ENCODE measurements around the gene ZSWIM2.
"Not testable (repeated sequence)": the region's sequence is repeated elsewhere in the genome, so short reads cannot be mapped to it uniquely, and the experiment has no call there.

Gene ZSWIM2, protein sequence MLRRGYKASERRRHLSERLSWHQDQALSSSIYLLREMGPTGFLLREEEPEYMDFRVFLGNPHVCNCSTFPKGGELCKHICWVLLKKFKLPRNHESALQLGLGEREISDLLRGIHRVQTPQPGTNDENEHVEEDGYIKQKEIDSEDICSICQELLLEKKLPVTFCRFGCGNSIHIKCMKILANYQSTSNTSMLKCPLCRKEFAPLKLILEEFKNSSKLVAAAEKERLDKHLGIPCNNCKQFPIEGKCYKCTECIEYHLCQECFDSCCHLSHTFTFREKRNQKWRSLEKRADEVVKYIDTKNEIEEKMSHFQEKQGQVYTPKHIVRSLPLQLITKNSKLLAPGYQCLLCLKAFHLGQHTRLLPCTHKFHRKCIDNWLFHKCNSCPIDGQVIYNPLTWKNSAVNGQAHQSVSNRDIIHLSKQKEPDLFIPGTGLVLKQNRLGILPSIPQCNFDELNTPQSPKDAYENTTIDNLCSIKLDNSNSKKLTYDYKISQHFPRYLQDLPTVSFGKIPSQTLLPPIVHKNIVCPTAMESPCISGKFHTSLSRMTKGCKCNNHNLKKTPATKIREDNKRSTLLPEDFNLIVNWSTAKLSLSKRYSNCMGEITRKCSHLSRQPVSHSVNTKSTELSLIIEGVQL

DNA sequence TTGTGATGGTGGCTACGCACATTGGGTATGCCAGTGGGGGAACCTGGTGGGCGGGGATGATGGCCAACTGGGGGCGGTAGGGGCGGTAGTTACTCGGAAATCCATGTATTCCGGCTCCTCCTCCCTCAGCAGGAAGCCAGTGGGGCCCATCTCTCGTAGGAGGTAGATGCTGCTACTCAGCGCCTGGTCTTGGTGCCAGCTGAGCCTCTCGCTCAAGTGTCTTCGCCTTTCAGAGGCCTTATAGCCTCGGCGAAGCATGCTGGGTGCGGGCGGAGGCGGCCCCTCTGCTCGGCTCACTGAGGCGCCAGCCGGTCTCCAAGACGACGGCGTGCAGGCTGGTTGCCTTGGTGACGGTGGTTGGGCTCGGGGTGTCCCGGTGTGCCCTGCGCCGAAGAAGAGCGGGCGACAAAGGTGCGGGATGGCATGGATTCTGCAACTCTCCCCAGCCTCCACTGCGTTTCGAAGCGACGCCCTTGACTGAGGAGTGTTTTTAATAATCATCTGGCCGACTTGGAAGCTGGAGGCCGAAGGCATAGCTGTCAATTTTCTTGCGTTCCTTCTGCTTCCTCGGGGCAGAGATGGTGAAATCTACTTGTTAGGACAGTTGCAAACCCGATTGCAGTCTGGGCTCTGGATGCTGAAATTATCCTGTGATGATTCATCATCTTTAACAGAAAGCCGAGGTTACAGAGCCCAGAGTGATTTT, at the start of gene ZSWIM2:
TSS of gene ZSWIM2 (minus strand) at position 298 of the 706 bp plus-strand sequence. CDS start at position 258, 40 bp downstream.
- Histone ChIP-seq H3K4me3 (peak within 1 kb of the TSS; percentile 74), H3K27ac (peak within 1 kb of the TSS in 1 of 2 donors; percentile 47)
- TF ChIP-seq, protein P1, sequence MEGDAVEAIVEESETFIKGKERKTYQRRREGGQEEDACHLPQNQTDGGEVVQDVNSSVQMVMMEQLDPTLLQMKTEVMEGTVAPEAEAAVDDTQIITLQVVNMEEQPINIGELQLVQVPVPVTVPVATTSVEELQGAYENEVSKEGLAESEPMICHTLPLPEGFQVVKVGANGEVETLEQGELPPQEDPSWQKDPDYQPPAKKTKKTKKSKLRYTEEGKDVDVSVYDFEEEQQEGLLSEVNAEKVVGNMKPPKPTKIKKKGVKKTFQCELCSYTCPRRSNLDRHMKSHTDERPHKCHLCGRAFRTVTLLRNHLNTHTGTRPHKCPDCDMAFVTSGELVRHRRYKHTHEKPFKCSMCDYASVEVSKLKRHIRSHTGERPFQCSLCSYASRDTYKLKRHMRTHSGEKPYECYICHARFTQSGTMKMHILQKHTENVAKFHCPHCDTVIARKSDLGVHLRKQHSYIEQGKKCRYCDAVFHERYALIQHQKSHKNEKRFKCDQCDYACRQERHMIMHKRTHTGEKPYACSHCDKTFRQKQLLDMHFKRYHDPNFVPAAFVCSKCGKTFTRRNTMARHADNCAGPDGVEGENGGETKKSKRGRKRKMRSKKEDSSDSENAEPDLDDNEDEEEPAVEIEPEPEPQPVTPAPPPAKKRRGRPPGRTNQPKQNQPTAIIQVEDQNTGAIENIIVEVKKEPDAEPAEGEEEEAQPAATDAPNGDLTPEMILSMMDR (IDR thresholded peaks at IDR 0.05) = no peak
- DNase-seq (ENCODE audit: low spot score) = peak; percentile 75

DNA sequence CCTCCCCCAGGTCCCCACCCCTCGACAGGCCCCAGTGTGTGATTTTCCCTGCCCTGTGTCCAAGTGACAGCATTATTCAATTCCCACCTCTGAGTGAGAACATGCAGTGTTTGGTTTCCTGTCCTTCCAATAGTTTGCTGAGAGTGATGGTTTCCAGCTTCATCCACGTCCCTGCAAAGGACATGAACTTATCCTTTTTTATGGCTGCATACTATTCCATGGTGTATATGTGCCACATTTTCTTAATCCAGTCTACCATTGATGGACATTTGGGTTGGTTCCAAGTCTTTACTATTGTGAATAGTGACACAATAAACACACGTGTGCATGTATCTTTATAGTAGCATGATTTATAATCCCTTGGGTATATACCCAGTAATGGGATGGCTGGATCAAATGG, 47.2 kb upstream of the ZSWIM2 start:
- not testable (repeated sequence) for H3K27ac ChIP-seq; H3K4me3 ChIP-seq; DNase-seq (ENCODE audit: low spot score)

DNA sequence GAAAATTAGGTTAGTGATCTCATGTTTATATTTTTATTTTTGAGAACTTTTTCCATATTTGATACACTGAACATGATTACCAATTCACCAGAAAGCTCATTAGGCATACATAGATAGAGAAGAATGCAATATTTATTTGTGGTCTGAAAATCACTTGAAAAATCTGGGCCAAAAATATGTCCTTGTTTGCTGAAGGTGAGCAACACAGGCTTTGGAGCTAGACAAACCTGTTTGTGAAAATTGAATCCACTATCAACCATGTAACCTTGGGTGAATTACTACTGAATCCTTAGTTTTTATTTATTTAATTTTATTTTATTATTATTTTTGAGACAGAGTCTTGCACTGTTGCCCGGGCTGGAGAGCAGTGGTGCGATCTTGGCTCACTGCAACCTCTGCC, 46.5 kb upstream of the ZSWIM2 start:
- TF ChIP-seq, protein P1 (IDR thresholded peaks at IDR 0.05) = no peak
- no peak for DNase-seq (ENCODE audit: low spot score)
- no peak overlapping the region for H3K4me3 ChIP-seq
- H3K27ac ChIP-seq = no peak overlapping the region

DNA sequence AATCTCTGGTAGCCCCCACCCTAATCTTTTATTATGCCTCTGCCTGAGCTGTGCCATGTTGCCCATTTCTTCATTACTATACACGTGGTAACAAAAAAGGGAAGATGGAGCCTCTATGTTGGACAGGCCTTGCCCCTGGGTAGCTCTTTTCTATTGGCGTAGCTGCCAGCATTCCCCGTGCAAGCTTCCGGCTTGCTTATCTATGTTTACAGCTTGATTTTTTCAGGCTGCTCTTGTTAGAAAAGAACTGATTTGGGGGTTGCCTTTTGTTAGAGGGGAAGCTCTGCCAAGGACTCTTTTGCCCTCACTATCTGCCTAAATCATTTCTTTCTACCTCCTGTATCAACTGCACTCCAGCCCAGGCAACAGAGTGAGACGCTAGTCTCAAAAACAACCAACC, 45.5 kb upstream of the ZSWIM2 start:
- TF ChIP-seq, protein P1 (IDR thresholded peaks at IDR 0.05) = no peak
- DNase-seq (ENCODE audit: low spot score) = no peak
- Histone ChIP-seq H3K4me3 (no peak overlapping the region), H3K27ac (no peak overlapping the region)

DNA sequence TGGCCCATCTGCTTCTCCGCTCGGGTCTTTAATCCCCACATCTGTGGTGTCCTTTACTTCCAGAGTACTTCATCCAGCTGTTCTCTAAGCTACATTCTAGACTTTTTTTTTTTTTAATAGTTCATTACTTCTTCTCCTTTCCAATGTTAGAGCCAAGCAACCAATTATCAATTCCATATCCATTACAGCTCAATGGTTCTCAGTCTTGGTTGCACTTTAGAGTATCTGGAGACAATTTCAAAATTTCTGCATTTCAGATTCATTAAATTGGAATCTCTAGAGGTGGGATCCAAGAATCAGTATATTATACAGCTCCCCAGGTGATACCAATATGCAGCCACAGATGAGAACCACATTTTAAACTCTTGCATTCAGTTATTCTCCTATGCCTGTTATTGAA, 43.9 kb upstream of the ZSWIM2 start:
- Histone ChIP-seq H3K4me3 (no peak overlapping the region), H3K27ac (no peak overlapping the region)
- TF ChIP-seq, protein P1 (IDR thresholded peaks at IDR 0.05) = no peak
- DNase-seq (ENCODE audit: low spot score) = no peak

DNA sequence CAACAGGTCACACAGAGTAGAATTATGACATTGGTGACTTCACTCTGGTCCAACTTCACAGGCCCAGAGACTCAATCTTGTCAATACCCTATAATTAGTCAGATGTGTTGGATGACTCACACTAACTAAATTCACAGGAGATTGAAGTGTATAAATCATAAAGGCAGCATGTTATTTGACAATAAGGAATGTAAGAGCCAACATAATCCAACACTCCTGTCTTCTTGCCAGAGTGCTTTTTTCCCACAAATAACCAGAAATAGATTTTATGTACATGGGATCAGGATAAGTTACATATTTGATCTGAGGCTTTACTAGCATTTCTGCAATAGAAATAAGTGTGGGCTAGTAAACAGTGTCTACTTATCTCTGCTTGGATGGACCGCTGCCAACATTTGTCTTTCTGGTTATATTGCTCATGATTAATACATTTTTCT, 42.2 kb upstream of the ZSWIM2 start:
- TF ChIP-seq, protein P1 (IDR thresholded peaks at IDR 0.05) = no peak
- Histone ChIP-seq H3K4me3 (no peak overlapping the region), H3K27ac (no peak overlapping the region)
- no peak for DNase-seq (ENCODE audit: low spot score)

DNA sequence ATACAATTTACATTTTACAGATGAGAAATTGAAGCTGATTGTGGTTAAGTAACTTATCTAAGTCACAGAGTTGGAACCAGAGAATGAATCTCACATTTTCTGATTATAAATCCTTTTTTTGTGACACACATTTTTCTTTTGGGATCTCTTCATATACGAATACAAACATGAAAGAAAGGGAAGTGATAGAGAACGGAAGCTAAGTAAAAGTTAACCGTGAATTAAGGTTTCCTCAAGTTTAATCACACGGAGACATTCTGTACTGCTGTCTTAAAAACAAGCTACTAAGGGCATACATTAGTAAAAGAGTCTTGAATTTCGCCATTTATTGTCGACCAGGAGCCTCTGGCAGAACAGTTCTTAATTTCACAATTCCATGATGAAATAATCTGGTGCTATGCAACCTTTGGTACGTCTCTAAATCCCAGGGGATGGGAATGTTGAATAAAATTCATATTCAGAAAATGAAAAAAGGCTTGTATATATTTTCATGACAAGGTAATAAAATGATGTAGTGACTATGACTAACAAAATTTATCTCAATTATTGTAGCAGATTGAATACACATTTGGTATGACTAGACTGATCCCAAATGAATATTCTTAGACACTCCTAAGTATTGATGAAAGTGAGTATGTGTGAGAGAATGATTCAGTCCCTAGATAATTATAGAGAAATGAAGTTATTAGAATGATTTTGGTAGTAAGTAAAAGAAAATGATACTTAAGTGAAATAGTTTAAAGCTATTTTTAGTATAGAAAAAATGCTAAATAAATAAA, 40.3 kb upstream of the ZSWIM2 start:
- H3K27ac ChIP-seq = peak overlapping the region in 1 of 2 donors; percentile 30

More for the DNA sequence above, 40.3 kb upstream of the ZSWIM2 start:
- DNase-seq (ENCODE audit: low spot score) = no peak
- H3K4me3 ChIP-seq = no peak overlapping the region
- TF ChIP-seq, protein P1 (IDR thresholded peaks at IDR 0.05) = no peak

All from coronary artery (tissue), 2 donors.